B cell (primary cell): ENCODE measurements around the gene RAB12. TPM values are rescaled to one million over a fixed set of nuclear protein-coding genes. Genes with fewer than 3 reads are reported as not detected.

Experiments used
- ATAC-seq: fragments of 200-7000 bp; cut with Tn5 transposase; one replicate; pipeline ENCODE4 v1.10.0; 2021; ENCODE audit warnings: low read depth, mild to moderate bottlenecking, moderate number of reproducible peaks, moderate library complexity
- CTCF ChIA-PET: fragments of 350-600 bp; sonication (Branson Sonifier 250); formaldehyde crosslinking; loops from one replicate; lab custom pipeline; 2021; ENCODE audit warnings: antibody characterized with exemption, inconsistent platforms; lab: Charles Lee
- POLR2A ChIA-PET: fragments of 350-600 bp; sonication (Branson Sonifier 250); formaldehyde crosslinking; loops from one replicate; lab custom pipeline; 2021; ENCODE audit warnings: antibody characterized with exemption; lab: Charles Lee
- DNase-seq: peaks from one replicate; pipeline ENCODE4 v3.0.0; 2013
- H2AFZ ChIP-seq: 2 replicates; pipeline ENCODE4 v1.6.1; 2012; ENCODE audit warnings: mild to moderate bottlenecking, low read depth, low read length; ENCODE audit not compliant: insufficient read depth, poor library complexity, severe bottlenecking
- H3K27ac ChIP-seq, 2 donors: 1 replicate in 1 of 2; 2 replicates in 1 of 2; pipeline ENCODE4 v1.5.1; 2012 to 2013; ENCODE audit warnings: low read length in 2 of 2, mild to moderate bottlenecking in 2 of 2, moderate library complexity in 1 of 2
- H3K27me3 ChIP-seq, 4 experiments: fragments of 200-600 bp in 1 of 4; sonication (generic) in 1 of 4; replicated peaks in 1 of 4; 1 replicate in 2 of 4; 2 replicates in 2 of 4; pipeline versions ENCODE4 v1.6.1 to v1.7.0; 2013 to 2016; ENCODE audit warnings: low read length in 3 of 4, mild to moderate bottlenecking in 2 of 4, mixed read lengths in 1 of 4, moderate library complexity in 1 of 4; ENCODE audit not compliant: insufficient read depth in 4 of 4, control insufficient read depth in 3 of 4; ENCODE audit errors: control extremely low read depth in 1 of 4
- H3K36me3 ChIP-seq, 2 experiments: replicated peaks in 1 of 2; 1 replicate in 1 of 2; 2 replicates in 1 of 2; pipeline versions ENCODE4 v1.6.1 to v1.7.1; 2013; ENCODE audit warnings: low read length in 1 of 2; ENCODE audit not compliant: insufficient read depth in 2 of 2, control insufficient read depth in 1 of 2; ENCODE audit errors: control extremely low read depth in 1 of 2, extremely low read depth in 1 of 2
- H3K4me1 ChIP-seq, 2 donors: fragments of 200-600 bp in 1 of 2; sonication (generic) in 1 of 2; 1 replicate in 1 of 2; 2 replicates in 1 of 2; pipeline versions ENCODE4 v1.5.1 to v1.6.1; 2013 to 2017; ENCODE audit warnings: low read length in 2 of 2; ENCODE audit not compliant: control insufficient read depth in 2 of 2, insufficient read depth in 2 of 2
- H3K4me2 ChIP-seq: replicated peaks from 2 replicates; pipeline ENCODE3; 2012; ENCODE audit warnings: mild to moderate bottlenecking, low read depth, low read length; ENCODE audit not compliant: poor library complexity, severe bottlenecking
- H3K4me3 ChIP-seq, 5 experiments: fragments of 200-600 bp in 1 of 5; sonication (generic) in 1 of 5; 1 replicate in 3 of 5; 2 replicates in 2 of 5; pipeline versions ENCODE4 v1.5.1 to v1.7.0; 2011 to 2016; ENCODE audit warnings: low read length in 4 of 5, mild to moderate bottlenecking in 4 of 5, low read depth in 2 of 5, control low read depth in 1 of 5, moderate library complexity in 1 of 5; ENCODE audit not compliant: insufficient read depth in 1 of 5; ENCODE audit errors: control extremely low read depth in 1 of 5, extremely low read depth in 1 of 5
- H3K79me2 ChIP-seq: fragments of 200-600 bp; sonication (generic); one replicate; pipeline ENCODE4 v1.6.0; 2016; ENCODE audit warnings: low read length; ENCODE audit not compliant: control insufficient read depth, insufficient read depth
- H3K9ac ChIP-seq: fragments of 200-600 bp; sonication (generic); 2 replicates; pipeline ENCODE4 v1.6.1; 2017; ENCODE audit warnings: mild to moderate bottlenecking, low read length, moderate library complexity
- H3K9me3 ChIP-seq, 3 donors: one replicate each; pipeline versions ENCODE4 v1.6.1 to v1.7.1; 2013; ENCODE audit warnings: low read length in 2 of 3; ENCODE audit not compliant: control insufficient read depth in 2 of 3, insufficient read depth in 1 of 3; ENCODE audit errors: control extremely low read depth in 1 of 3
- H4K20me1 ChIP-seq: 2 replicates; pipeline ENCODE4 v1.6.0; 2012; ENCODE audit warnings: mild to moderate bottlenecking, low read length; ENCODE audit not compliant: insufficient read depth, control insufficient read depth, poor library complexity, severe bottlenecking
- H3K27ac Mint-ChIP-seq: one replicate; pipeline ENCODE4 v1.8.0; 2021; ENCODE audit warnings: mixed read lengths
- H3K27me3 Mint-ChIP-seq: one replicate; pipeline ENCODE4 v1.8.0; 2021; ENCODE audit warnings: mixed read lengths
- H3K4me1 Mint-ChIP-seq: one replicate; pipeline ENCODE4 v1.8.0; 2021; ENCODE audit warnings: mixed read lengths
- H3K4me3 Mint-ChIP-seq: one replicate; pipeline ENCODE4 v1.8.0; 2021; ENCODE audit warnings: mixed read lengths
- H3K9me3 Mint-ChIP-seq: one replicate; pipeline ENCODE4 v1.8.0; 2022; ENCODE audit warnings: mixed read lengths; ENCODE audit not compliant: insufficient read depth
- CTCF ChIP-seq: fragments of 200-600 bp; IDR thresholded peaks from one replicate; pipeline ENCODE4 v1.8.0; 2022; ENCODE audit warnings: antibody characterized with exemption, mild to moderate bottlenecking
- EZH2 ChIP-seq: IDR thresholded peaks from 2 replicates; pipeline ENCODE4 v1.6.1; 2012; ENCODE audit warnings: borderline replicate concordance, low read depth, mild to moderate bottlenecking, moderate library complexity, low read length; ENCODE audit not compliant: insufficient read depth, poor library complexity, severe bottlenecking
- whole genome bisulfite sequencing: methylation state at CpG from one replicate; pipeline ENCODE4 v1.1.5; 2013; ENCODE audit warnings: missing lambda C conversion rate; ENCODE audit not compliant: insufficient coverage; 5-methylcytosine and 5-hydroxymethylcytosine counted together
- intact Hi-C: fragments of 100-400 bp; cut with micrococcal nuclease; formaldehyde crosslinking; loops from one replicate; pipeline ENCODE4 v1.10.0; 2022
- polyA plus RNA-seq: library from polyadenylated mRNA; depleted of rRNA; stranded (reverse); fragments of >200 nt; gene quantifications from 2 replicates; pipeline ENCODE4 v1.2.3, GENCODE V29; 2012
- total RNA-seq, 2 donors: library from RNA; stranded (reverse); fragments of 120-200 nt in 1 of 2; gene quantifications; 1 replicate in 1 of 2; 2 replicates in 1 of 2; pipeline versions ENCODE4 v1.2.3 to v1.2.4, GENCODE V29; 2013 to 2022

Gene RAB12
- total and polyA plus RNA-seq, 2 donors (not counting 1 experiment from before 2014, with no cell fraction given) = 12.8 to 38.7 TPM

DNA sequence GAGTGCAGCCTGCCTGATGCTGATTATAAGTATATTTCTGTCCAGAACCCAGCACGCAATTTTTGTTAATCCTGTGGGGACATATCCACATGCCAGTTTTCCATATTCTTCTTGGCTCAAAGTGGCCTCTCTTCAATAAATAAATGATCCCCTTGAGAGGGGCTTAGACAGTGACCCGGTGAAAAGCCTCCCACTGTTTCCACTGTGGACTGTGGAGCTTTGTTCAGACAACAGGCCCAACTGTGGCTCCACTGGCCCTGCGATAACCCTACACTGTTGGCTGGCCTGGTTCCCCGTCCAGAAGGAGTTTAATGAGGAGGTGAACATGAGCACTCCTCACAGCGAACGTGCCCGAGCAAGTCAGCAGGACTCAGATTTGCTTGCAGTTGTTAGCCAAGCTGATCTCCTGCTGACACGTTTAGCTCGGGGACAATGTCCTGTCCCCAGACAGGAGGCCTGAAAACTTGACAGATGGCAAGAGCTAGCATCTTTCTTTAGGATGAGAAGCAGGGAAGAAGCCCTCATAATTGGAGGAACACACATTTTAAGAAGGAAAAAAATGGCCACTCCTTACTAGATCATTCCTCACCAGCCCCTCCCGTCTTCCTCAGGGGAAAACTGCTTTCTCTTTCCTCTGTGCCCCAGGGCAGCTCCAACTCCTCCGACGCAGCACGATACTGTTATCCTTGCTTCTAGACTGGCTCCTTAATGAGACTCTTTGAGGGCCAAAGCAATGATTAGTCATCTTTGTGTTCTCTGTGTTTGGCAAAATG lies 76.1 kb downstream of the RAB12 start:
- Mint-ChIP-seq H3K9me3 (no peaks in the 10 kb centered on the region), H3K27ac (no peak overlapping the region), H3K27me3 (peaks cover 5% of the 10 kb centered on the region), H3K4me1 (no peaks in the 10 kb centered on the region), H3K4me3 (no peak overlapping the region)
- intact Hi-C loops = no loop called here
- TF ChIP-seq EZH2 (no peak), CTCF (no peak)
- ChIA-PET POLR2A (no interaction called here), CTCF (interaction anchor here (1.3 to 2.8 kb wide), 2 partner anchors 11 kb away, joined by 3 to 17 read pairs; no protein-coding TSS in a partner anchor)
- Histone ChIP-seq H3K4me2 (no peak overlapping the region), H3K9ac (no peak overlapping the region), H2AFZ (no peak overlapping the region), H3K27me3 (no peaks in the 10 kb centered on the region), H3K4me3 (no peak overlapping the region), H3K36me3 (no peaks in the 10 kb centered on the region), H3K9me3 (no peaks in the 10 kb centered on the region), H3K4me1 (no peaks in the 10 kb centered on the region), H3K79me2 (no peaks in the 10 kb centered on the region), H4K20me1 (no peaks in the 10 kb centered on the region), H3K27ac (no peak overlapping the region)
- ATAC-seq (no peak), DNase-seq (no peak)
- 92% methylated on average over 12 of the region's 13 CpGs for WGBS

GRCh38 chr18:8685914-8686216 lies 76.6 kb downstream of the RAB12 start:
- H3K9me3 Mint-ChIP-seq = no peaks in the 10 kb centered on the region

More at GRCh38 chr18:8685914-8686216, 76.6 kb downstream of the RAB12 start:
- Histone ChIP-seq H3K9me3 (no peaks in the 10 kb centered on the region), H4K20me1 (no peaks in the 10 kb centered on the region), H3K79me2 (no peaks in the 10 kb centered on the region), H3K27me3 (no peaks in the 10 kb centered on the region), H3K4me2 (no peak overlapping the region), H2AFZ (no peak overlapping the region), H3K4me3 (no peak overlapping the region), H3K4me1 (no peaks in the 10 kb centered on the region), H3K36me3 (no peaks in the 10 kb centered on the region), H3K9ac (no peak overlapping the region), H3K27ac (no peak overlapping the region)
- Mint-ChIP-seq H3K27me3 (peaks cover 5% of the 10 kb centered on the region), H3K4me1 (no peaks in the 10 kb centered on the region), H3K27ac (no peak overlapping the region), H3K4me3 (no peak overlapping the region)
- ATAC-seq = no peak
- POLR2A ChIA-PET = no interaction called here
- intact Hi-C loops = no loop called here
- no peak for DNase-seq
- CTCF ChIA-PET = interaction anchor here (2.8 kb wide), 1 partner anchor 10 kb away, joined by 17 read pairs; no protein-coding TSS in a partner anchor
- WGBS = 99% methylated on average over 7 of the region's 8 CpGs
- TF ChIP-seq EZH2 = no peak
- TF ChIP-seq CTCF = no peak
